B cell (primary cell): ENCODE measurements around the gene MARS1. TPM values are rescaled to one million over a fixed set of nuclear protein-coding genes. Genes with fewer than 3 reads are reported as not detected.

Experiments used
- ATAC-seq: fragments of 200-7000 bp; cut with Tn5 transposase; one replicate; pipeline ENCODE4 v1.10.0; 2021; ENCODE audit warnings: low read depth, mild to moderate bottlenecking, moderate number of reproducible peaks, moderate library complexity
- CTCF ChIA-PET: fragments of 350-600 bp; sonication (Branson Sonifier 250); formaldehyde crosslinking; loops from one replicate; lab custom pipeline; 2021; ENCODE audit warnings: antibody characterized with exemption, inconsistent platforms; lab: Charles Lee
- POLR2A ChIA-PET: fragments of 350-600 bp; sonication (Branson Sonifier 250); formaldehyde crosslinking; loops from one replicate; lab custom pipeline; 2021; ENCODE audit warnings: antibody characterized with exemption; lab: Charles Lee
- DNase-seq: peaks from one replicate; pipeline ENCODE4 v3.0.0; 2013
- H2AFZ ChIP-seq: 2 replicates; pipeline ENCODE4 v1.6.1; 2012; ENCODE audit warnings: mild to moderate bottlenecking, low read depth, low read length; ENCODE audit not compliant: insufficient read depth, poor library complexity, severe bottlenecking
- H3K27ac ChIP-seq, 2 donors: 1 replicate in 1 of 2; 2 replicates in 1 of 2; pipeline ENCODE4 v1.5.1; 2012 to 2013; ENCODE audit warnings: low read length in 2 of 2, mild to moderate bottlenecking in 2 of 2, moderate library complexity in 1 of 2
- H3K27me3 ChIP-seq, 4 experiments: fragments of 200-600 bp in 1 of 4; sonication (generic) in 1 of 4; replicated peaks in 1 of 4; 1 replicate in 2 of 4; 2 replicates in 2 of 4; pipeline versions ENCODE4 v1.6.1 to v1.7.0; 2013 to 2016; ENCODE audit warnings: low read length in 3 of 4, mild to moderate bottlenecking in 2 of 4, mixed read lengths in 1 of 4, moderate library complexity in 1 of 4; ENCODE audit not compliant: insufficient read depth in 4 of 4, control insufficient read depth in 3 of 4; ENCODE audit errors: control extremely low read depth in 1 of 4
- H3K36me3 ChIP-seq, 2 experiments: replicated peaks in 1 of 2; 1 replicate in 1 of 2; 2 replicates in 1 of 2; pipeline versions ENCODE4 v1.6.1 to v1.7.1; 2013; ENCODE audit warnings: low read length in 1 of 2; ENCODE audit not compliant: insufficient read depth in 2 of 2, control insufficient read depth in 1 of 2; ENCODE audit errors: control extremely low read depth in 1 of 2, extremely low read depth in 1 of 2
- H3K4me1 ChIP-seq, 2 donors: fragments of 200-600 bp in 1 of 2; sonication (generic) in 1 of 2; 1 replicate in 1 of 2; 2 replicates in 1 of 2; pipeline versions ENCODE4 v1.5.1 to v1.6.1; 2013 to 2017; ENCODE audit warnings: low read length in 2 of 2; ENCODE audit not compliant: control insufficient read depth in 2 of 2, insufficient read depth in 2 of 2
- H3K4me2 ChIP-seq: replicated peaks from 2 replicates; pipeline ENCODE3; 2012; ENCODE audit warnings: mild to moderate bottlenecking, low read depth, low read length; ENCODE audit not compliant: poor library complexity, severe bottlenecking
- H3K4me3 ChIP-seq, 5 experiments: fragments of 200-600 bp in 1 of 5; sonication (generic) in 1 of 5; 1 replicate in 3 of 5; 2 replicates in 2 of 5; pipeline versions ENCODE4 v1.5.1 to v1.7.0; 2011 to 2016; ENCODE audit warnings: low read length in 4 of 5, mild to moderate bottlenecking in 4 of 5, low read depth in 2 of 5, control low read depth in 1 of 5, moderate library complexity in 1 of 5; ENCODE audit not compliant: insufficient read depth in 1 of 5; ENCODE audit errors: control extremely low read depth in 1 of 5, extremely low read depth in 1 of 5
- H3K79me2 ChIP-seq: fragments of 200-600 bp; sonication (generic); one replicate; pipeline ENCODE4 v1.6.0; 2016; ENCODE audit warnings: low read length; ENCODE audit not compliant: control insufficient read depth, insufficient read depth
- H3K9ac ChIP-seq: fragments of 200-600 bp; sonication (generic); 2 replicates; pipeline ENCODE4 v1.6.1; 2017; ENCODE audit warnings: mild to moderate bottlenecking, low read length, moderate library complexity
- H3K9me3 ChIP-seq, 3 donors: one replicate each; pipeline versions ENCODE4 v1.6.1 to v1.7.1; 2013; ENCODE audit warnings: low read length in 2 of 3; ENCODE audit not compliant: control insufficient read depth in 2 of 3, insufficient read depth in 1 of 3; ENCODE audit errors: control extremely low read depth in 1 of 3
- H4K20me1 ChIP-seq: 2 replicates; pipeline ENCODE4 v1.6.0; 2012; ENCODE audit warnings: mild to moderate bottlenecking, low read length; ENCODE audit not compliant: insufficient read depth, control insufficient read depth, poor library complexity, severe bottlenecking
- H3K27ac Mint-ChIP-seq: one replicate; pipeline ENCODE4 v1.8.0; 2021; ENCODE audit warnings: mixed read lengths
- H3K27me3 Mint-ChIP-seq: one replicate; pipeline ENCODE4 v1.8.0; 2021; ENCODE audit warnings: mixed read lengths
- H3K4me1 Mint-ChIP-seq: one replicate; pipeline ENCODE4 v1.8.0; 2021; ENCODE audit warnings: mixed read lengths
- H3K4me3 Mint-ChIP-seq: one replicate; pipeline ENCODE4 v1.8.0; 2021; ENCODE audit warnings: mixed read lengths
- H3K9me3 Mint-ChIP-seq: one replicate; pipeline ENCODE4 v1.8.0; 2022; ENCODE audit warnings: mixed read lengths; ENCODE audit not compliant: insufficient read depth
- CTCF ChIP-seq: fragments of 200-600 bp; IDR thresholded peaks from one replicate; pipeline ENCODE4 v1.8.0; 2022; ENCODE audit warnings: antibody characterized with exemption, mild to moderate bottlenecking
- EZH2 ChIP-seq: IDR thresholded peaks from 2 replicates; pipeline ENCODE4 v1.6.1; 2012; ENCODE audit warnings: borderline replicate concordance, low read depth, mild to moderate bottlenecking, moderate library complexity, low read length; ENCODE audit not compliant: insufficient read depth, poor library complexity, severe bottlenecking
- WGBS: methylation state at CpG from one replicate; pipeline ENCODE4 v1.1.5; 2013; ENCODE audit warnings: missing lambda C conversion rate; ENCODE audit not compliant: insufficient coverage; 5-methylcytosine and 5-hydroxymethylcytosine counted together
- intact Hi-C: fragments of 100-400 bp; cut with micrococcal nuclease; formaldehyde crosslinking; loops from one replicate; pipeline ENCODE4 v1.10.0; 2022
- polyA plus RNA-seq: library from polyadenylated mRNA; depleted of rRNA; stranded (reverse); fragments of >200 nt; gene quantifications from 2 replicates; pipeline ENCODE4 v1.2.3, GENCODE V29; 2012
- total RNA-seq, 2 donors: library from RNA; stranded (reverse); fragments of 120-200 nt in 1 of 2; gene quantifications; 1 replicate in 1 of 2; 2 replicates in 1 of 2; pipeline versions ENCODE4 v1.2.3 to v1.2.4, GENCODE V29; 2013 to 2022

MARS1 gene
- total and polyA plus RNA-seq, 2 donors (not counting 1 experiment from before 2014, with no cell fraction given), result 158 to 193 TPM

GRCh38 chr12:57521525-57522010 lies 33.7 kb downstream of the MARS1 start:
- POLR2A ChIA-PET, result interaction anchor here (2.1 kb wide), 1 partner anchor 44 kb away, joined by 11 read pairs; no protein-coding TSS in a partner anchor
- Histone ChIP-seq H3K79me2 (peaks cover 34% of the 10 kb centered on the region), H3K4me3 (peak overlapping the region; percentile 58 to 97 (median 77)), H2AFZ (peak overlapping the region; percentile 10), H3K9ac (peak overlapping the region; percentile 87), H3K36me3 (peaks cover 4 to 26% of the 10 kb centered on the region in 2 experiments), H3K4me2 (peak overlapping the region; percentile 98), H3K4me1 (peaks cover 42 to 53% of the 10 kb centered on the region in 2 donors), H3K9me3 (no peaks in the 10 kb centered on the region), H4K20me1 (peaks cover 31% of the 10 kb centered on the region), H3K27me3 (no peaks in the 10 kb centered on the region), H3K27ac (peak overlapping the region; percentile 98 to 100)
- DNase-seq (no peak), ATAC-seq (no peak)
- intact Hi-C loops, result loop anchor here (1.0 to 10.0 kb wide), 13 partner anchors 26 to 1403 kb away; partner anchors contain the start of genes ARHGAP9, BAZ2A, CDK4 and CNPY2
- CTCF ChIA-PET, result no interaction called here
- TF ChIP-seq EZH2 (no peak), CTCF (no peak)
- Mint-ChIP-seq H3K4me3 (peak overlapping the region; percentile 98), H3K27ac (peak overlapping the region; percentile 100), H3K9me3 (no peaks in the 10 kb centered on the region), H3K4me1 (peaks cover 60% of the 10 kb centered on the region), H3K27me3 (no peaks in the 10 kb centered on the region)
- WGBS, result 81% methylated on average over 8 of the region's 17 CpGs
